NOMO-1 treated with dmso at 0.1 percent for 144 hours (cell line): ENCODE data around the gene TSC22D2.
"Not testable (repeated sequence)": the region's sequence is repeated elsewhere in the genome, so short reads cannot be mapped to it uniquely, and the experiment has no call there.

ENCODE experiments used
- DNase-seq: peaks from one replicate; lab custom pipeline; 2025; ENCODE audit not compliant: unreplicated experiment; lab: John Stamatoyannopoulos, UW

TSC22D2 gene

DNA sequence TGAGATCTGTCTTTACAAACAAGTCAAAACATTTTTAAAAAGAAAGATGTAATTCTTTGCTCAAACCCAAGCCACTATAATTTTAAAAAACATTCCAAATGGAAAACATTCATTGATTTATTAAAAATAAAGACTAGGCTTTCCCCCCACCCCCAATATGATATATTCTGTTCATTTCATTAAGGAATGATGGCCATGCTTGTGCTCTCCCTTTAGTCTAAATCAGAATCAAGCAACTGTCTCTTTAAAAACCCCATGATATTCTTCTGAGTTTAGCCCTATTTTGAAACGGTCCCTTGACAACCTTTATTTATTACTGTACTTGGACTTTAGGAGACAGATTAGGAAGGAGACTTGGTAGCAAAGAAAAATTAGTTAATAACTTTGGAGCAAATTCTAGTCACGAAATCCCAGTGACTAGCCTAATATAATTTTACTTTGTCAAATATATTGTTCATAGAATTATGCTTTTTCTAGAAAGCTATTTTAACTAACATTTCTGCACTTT lies 38.4 kb downstream of the TSC22D2 start:
- DNase-seq = no peak

DNA sequence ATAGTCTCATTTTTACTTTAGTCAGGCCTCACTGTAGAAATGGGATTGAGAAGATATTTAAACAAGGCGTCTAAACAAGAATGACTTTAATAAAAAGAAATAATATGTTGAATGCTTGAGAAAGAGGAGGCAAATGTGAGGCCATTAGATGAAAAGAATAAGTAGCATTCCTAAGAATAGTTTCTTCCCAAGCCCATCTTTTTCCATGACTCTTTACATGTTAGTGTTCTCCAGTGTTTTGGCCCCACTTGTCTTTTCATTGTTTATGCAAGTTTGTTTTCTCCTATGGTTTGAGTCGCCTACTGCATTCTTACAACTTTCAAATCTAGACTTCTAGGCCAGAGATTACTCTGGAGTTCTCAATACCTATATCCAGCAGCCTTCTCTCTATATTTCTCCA lies 39.0 kb downstream of the TSC22D2 start:
- DNase-seq = no peak

DNA sequence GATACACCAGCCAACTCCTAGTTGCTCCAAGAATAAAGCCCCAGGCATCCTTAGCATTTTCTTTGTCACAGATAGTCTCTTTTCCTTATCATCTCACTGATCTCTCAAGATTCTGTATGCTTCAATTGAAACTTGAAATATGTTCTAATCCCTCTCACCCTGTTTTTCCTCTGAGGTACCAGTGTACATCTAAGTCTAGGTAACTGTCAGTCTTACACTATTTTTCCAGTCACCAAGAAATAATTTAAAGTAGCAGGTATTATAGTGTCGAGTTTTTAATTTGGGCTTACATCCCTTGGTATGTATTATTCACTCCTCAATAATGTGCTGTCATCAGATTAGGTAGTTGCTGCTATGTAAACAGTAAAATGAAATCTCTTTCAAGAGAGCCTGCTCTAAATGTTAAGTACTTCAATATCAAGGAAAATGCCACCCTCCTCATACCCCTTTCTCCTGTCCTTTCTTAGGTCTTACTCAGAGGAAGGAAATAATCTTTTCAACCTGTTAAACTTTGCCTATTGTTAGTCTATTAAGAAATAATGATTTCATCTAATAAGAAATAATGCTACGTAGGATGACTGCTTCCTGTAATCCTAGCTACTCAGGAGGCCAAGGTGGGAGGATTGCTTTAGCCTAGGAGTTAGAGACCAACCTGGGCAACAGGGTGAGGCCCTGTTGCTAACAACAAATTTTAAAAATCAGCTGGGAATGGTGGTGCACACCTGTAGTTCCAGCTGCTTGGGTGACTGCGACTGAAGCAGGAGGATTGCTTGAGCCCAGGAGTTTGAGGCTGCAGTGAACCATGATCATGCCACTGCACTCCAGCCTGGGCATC lies 39.8 kb downstream of the TSC22D2 start:
- DNase-seq = no peak

DNA sequence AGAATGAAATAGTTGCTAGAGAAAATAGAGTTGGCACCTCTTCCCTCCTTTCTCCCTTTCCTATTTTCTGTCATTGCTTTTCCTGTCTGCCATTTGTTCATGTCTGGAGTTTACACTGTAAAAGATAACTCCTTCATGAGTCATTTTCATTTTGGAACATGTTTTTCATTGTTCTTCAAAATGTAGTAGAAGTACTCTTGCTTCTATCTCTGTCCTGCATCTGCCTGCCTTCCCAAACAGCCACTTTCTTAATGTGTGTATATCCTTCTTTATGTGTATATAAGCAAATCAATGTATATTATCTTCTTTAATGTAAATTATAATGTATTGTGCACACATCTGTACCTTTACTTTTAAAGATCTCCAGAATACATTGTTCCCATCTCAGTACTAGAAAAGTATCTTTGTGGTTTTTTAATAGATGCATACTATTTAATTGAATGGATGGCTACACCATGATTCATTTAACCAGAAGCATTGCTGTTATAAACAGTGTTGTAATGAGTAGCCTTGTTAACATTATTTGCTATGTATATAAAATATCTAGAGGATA lies 41.1 kb downstream of the TSC22D2 start:
- no peak for DNase-seq

DNA sequence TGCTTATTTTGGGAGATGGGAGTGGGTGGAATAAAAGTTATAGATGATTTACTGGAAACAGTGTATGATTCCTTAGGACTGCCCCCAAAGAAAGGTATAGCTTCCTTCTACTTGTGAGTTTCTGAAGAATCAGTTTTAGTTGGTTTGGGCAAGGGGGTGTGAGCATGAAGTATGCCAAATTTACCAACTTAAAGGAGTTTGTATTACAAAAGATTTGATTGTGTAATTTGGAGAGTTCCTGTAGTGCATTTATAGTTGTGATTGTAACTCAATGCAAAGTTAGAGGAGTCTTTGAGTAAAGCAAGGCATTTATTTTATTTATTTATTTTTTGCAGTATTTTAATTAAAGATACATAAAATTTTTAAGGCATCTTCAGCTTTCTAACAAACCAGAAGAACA lies 42.8 kb downstream of the TSC22D2 start:
- peak; percentile 34 for DNase-seq

DNA sequence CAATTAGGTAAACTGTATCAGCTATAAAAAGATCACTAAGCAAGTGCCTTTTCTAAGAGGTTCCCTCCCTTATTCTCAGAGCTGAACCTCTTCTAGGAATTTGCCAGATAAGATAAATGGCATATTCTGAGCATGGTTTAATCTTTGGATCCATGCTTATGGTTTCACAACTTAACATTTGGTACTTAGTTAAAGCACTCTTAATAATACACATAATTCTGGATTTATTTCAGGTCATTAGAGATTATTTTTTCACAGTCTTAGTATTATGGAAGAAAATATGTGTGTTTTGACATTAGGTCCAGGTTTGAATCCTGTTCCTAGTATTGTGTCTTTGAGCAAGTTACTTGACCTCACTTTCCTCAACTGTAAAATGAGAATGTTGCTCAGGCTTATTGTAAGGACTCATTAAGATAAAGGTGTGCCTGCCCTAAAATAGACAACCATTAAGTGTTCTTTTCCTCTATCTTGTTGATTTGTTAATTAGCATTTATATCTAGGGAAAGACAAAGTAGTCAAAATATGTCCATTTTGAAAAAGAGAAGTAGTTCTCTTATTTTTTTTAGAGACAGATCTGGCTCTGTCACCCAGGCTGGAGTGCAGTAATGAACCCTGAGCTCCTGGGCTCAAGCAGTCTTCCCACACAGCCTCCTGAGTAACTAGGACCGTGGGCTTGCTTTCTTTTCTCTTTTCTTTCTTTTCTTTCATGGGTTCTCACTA lies 43.4 kb downstream of the TSC22D2 start:
- DNase-seq = peak; percentile 5

DNA sequence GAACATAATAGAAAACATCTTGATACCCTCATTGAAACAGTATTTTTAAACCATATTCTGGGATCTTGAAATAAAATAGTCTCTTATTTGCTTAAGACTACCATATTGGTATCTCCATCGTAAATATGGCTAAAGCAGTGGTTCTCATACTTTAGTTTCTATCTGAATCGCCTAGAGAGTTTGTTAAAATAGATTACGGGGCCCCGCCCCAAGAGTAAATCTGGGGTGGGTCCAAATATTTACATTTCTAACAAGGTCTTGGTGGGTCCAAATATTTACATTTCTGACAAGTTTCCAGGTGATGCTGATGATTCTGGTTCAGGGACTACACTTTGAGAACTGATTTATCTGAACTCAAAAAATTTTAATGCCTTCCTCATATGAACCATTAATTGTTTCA lies 45.3 kb downstream of the TSC22D2 start:
- no peak for DNase-seq

DNA sequence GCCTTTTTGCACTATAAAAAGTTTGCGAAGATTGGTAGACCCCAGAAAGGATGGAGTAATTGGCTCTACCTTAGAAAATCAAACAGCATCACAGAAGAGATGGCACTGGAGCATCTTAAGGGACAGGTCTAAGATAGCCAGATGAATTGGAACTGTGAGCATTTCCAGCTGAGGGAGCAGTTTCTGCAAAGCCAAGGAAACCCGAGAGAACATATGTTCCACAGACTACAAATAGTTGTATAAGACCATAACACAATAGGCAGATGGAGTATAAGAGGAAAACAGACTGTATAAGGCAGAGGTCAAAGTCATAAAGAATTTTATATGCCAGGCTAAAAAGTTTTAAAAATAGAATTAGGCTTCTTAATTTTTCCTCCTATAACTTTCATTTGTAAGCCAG lies 46.0 kb downstream of the TSC22D2 start:
- DNase-seq = no peak

DNA sequence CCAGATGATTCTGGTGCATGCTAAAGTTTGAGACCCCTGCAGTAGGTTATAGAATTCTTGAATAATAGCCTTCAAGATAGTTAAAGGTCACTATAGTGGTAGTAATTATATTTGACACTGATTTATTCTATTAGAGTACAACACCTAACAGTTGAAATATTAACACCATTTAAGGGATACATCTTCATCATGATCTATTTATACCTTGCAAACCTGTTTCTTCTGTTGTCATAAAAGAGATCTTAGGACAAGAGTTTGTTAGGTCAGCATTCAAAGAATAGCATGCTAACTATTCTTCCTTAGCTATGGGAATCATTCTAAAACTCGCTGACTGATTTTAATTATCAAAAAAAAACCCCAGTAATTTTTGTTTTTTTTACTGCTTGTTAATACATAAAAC lies 46.5 kb downstream of the TSC22D2 start:
- DNase-seq = no peak

DNA sequence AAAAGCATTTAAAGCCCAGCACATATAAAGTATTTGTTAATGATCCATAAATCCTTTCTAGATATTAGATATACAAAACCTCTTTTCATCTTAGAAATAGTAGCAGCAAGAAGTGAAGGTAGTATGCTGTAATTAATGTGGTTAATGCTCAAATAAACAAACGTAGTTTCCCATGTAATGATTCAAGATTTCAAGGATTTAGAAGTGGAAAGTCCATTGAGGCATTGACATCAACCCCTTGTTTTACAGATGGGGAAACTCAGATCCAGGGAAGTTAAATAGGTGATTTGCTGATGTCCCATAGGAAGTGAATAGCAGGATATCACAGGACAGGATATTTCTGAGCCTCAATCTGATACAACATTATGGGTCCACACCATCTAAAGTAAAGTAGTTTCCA lies 47.2 kb downstream of the TSC22D2 start:
- no peak for DNase-seq

DNA sequence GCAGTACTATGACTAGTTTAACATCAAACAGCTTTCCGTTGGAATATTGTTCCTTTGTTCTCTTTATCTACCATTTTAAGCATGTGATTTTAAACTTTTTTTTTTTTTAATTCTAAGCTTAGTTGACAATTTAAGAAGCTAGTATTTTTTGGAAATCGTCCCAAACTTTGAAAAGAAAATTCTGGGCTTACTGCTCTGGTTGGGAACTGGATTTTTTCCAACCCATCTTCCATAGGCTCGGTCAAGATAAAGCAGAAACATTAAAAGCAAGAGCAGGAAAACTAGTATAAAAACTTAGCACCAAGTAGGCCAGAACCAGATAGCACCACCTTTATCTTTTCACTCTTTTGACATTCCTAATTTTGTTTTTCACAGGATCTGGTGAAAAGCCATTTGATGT lies 49.9 kb downstream of the TSC22D2 start:
- DNase-seq = no peak

DNA sequence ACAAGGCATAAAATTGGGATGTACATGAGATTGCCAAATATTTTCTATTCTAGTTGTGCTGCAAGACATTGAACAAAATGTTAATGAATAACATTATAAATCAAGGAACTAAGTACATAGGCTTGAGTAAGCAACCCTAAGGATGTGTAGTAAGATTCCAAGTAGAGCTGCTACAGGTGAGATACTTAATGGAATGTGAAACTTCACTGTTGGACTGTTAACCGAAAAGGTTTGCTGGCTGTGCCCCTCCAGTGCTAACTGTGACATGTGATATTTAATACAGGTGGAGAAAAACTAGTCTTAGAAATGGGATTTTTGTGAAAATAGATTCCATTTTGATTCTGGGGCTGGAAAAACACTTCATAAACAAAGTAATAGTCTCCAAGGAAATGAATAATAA lies 52.4 kb downstream of the TSC22D2 start:
- no peak for DNase-seq

DNA sequence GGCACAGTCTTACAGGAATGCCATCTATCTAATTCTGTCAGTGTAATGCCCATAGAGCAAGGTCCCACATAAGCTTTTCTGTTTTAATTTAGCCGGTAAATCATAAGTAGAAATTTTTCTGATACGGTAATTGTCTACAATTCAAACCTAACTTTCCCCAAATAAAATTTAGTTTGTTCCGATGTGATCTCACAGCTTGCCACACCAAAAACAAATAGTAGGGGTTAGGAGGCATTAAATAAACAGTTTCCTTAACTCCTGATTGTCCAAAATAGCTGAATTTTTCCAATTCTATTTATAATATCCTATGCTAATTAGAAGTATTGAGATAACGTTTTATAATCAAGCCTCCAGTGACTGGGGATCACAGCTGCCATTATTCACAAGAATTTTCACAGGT lies 53.3 kb downstream of the TSC22D2 start:
- DNase-seq = no peak

DNA sequence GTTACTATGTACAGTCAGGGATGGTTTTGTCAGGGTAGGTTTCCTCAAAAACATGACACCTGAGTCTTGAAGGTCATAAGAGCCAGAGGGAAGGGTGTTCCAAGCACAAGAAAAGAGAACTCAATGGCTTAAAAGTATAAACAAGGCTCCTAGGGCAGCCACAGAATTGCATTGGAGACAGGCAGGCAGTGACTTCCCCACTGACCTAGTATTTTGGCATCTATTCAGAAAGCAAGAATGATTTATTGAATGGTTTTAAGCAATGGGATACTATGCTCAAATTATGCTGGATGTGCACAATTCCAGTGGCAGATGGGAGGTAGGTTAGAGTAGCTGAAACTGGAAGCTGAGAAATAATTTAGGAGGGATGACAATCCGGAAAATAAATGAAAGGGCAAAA lies 54.0 kb downstream of the TSC22D2 start:
- DNase-seq = no peak

DNA sequence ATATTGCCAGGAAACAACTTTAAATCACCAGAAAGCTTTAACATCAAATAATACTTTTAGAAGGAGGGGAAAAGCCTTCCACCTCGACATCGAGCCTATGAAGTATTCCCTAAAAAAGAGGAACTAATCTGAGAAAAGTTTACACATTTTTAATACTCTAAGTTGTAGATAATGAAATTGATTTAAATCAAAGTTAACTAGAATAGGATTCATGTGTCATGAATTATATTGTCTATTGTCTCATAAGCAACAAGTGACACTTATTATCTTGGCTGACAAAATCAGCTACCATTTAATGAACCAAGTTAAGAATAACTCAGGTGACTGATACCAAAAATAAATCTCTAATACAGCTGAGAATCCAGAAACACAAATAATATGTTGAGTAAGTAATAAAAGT lies 56.6 kb downstream of the TSC22D2 start:
- DNase-seq = no peak

DNA sequence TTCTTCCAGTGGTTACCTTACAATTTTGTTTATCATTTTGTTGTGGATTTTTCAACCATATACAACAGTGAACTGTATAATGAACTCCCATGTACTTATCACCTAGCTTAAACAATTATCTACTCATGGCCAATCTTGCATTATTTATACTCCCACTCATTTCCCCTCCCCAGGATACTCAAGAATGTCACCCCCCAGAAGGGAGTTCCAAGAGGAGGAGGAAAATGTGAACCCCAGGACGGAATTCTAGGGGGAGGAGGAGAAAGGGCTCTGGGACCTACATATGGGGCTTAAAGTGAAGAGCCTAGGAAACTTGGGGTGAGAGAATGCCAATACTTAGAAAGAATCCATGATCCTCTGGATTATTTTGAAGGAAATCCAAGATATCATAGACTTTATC lies 59.3 kb downstream of the TSC22D2 start:
- no peak for DNase-seq

DNA sequence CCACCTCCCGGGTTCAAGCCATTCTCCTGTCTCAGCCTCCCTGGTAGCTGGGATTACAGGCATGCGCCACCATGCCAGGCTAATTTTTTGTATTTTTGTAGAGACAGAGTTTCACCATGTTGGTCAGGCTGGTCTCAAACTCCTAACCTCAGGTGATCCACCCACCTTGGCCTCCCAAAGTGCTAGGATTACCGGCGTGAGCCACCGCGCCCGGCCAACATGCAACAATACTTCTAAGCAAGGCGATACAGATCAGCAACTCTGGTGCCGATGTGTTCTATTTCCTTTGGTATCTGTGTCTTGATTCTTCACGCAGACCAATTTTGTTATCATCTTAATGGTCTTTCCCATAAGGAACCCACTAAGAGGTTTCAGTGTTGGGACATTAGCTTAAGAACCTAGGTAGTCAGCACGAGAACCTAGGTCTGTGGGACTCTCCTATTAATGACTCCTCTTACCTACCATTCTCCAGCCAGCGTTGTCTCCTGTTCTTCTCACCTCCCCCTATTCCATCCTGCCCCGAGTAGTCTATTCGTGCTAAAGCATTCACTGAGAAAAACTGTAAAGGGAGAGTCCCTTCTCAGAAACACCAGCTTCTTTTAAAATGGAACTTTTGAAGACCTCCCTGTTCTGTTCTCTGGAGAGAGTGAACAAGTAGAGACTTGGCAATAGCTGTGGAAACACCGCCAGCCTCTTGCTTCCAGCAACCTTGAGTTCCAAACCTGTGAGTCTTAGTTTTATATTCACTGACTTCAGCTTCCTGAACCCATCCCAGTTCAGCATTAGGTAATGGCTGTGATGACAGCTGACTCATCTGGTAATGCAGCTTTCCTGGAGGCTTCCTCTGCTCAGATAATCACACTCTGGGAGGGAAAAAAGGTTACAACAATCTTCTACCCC lies 61.2 kb downstream of the TSC22D2 start:
- no peak for DNase-seq

DNA sequence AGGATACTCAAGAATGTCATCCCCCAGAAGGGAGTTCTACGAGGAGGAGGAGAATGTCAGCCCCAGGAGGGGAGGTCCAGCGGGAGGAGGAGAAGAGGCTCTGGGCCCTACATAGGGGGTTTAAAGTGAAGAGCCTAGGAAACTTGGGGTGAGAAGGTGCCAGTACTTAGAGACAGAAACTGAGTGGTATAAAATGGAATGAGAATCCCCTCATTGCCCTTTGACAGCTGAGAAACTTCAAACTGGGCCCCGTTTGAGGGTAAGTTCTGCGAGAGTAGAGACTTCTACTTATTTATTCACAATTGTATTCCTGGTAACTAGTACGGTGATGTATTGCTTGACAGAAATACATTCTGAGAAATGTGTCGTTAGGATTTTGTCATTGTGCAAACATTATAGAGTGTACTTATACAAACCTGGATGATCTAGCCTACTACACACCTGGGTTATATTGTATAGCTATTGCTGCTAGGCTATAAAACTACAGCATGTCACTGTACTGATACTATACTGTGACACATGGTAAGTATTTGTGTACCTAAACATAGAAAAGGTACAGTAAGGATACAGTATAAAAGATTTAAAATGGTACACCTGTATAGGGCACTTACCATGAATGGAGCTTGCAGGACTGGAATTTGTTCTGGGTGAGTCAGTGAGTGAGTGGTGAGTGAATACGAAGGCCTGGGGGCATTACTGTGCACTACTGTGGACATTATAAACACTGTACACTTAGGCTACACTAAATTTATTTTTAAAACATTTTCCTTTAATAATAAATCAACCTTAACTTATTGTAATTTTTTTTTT lies 62.0 kb downstream of the TSC22D2 start:
- DNase-seq = no peak

DNA sequence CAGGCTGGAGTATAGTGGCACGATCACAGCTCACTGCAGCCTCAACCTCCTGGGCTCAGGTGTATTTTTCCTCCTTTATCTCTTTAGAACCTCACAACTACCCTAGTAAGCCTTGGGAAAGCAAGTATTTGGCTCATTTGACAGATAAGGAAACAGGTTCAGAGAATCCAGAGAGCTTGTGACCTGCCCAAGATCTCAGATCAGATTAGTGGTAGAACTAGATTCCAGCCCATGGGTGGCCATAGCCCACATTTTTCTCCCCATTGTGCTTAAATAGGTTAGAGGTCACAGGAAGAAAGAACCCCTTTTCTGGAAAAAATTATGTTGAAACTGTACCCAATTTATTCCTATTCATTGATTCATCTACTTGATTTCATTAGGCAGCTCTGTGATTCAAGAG lies 64.3 kb downstream of the TSC22D2 start:
- no peak for DNase-seq

DNA sequence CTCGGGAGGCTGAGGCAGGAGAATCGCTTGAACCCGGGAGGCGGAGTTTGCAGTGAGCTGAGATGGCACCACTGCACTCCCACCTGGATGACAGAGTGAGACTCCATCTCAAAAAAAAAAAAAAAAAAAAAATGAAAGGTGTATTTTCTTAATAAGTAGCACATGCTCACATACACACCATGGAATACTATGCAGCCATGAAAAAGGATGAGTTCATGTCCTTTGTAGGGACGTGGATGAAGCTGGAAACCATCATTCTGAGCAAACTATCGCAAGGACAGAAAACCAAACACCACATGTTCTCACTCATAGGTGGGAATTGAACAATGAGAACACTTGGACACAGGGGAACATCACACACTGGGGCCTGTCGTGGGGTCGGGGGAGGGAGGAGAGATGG lies 65.1 kb downstream of the TSC22D2 start:
- DNase-seq = not testable (repeated sequence)
